ENCODE measurements around the gene KDM8. TPM values are rescaled to one million over a fixed set of nuclear protein-coding genes. Genes with fewer than 3 reads are reported as not detected.

KDM8 gene
- total and polyA plus RNA-seq, 4 experiments from 2014 or later, result 4.8 to 31.0 (median 18.4) TPM

- H3K4me1 Mint-ChIP-seq, result peaks cover 22 to 58% (median 40%) of the 10 kb centered on the region in 4 donors
- Histone ChIP-seq H3K27me3 (ENCODE audit: insufficient read depth, low read length) (no peaks in the 10 kb centered on the region), H3K9me3 (ENCODE audit: control insufficient read depth in 1 of 2, low read length in 2 of 2) (no peaks in the 10 kb centered on the region), H3K27ac (ENCODE audit: low read depth, low read length) (no peak overlapping the region), H3K4me1 (ENCODE audit: insufficient read depth, low read length) (peaks cover 35% of the 10 kb centered on the region), H3K36me3 (ENCODE audit: insufficient read depth, low read length) (peaks cover 5% of the 10 kb centered on the region), H3K4me3 (ENCODE audit: low read length in 2 of 2) (no peak overlapping the region)
- H3K27me3 Mint-ChIP-seq, result no peaks in the 10 kb centered on the region
- intact Hi-C loops (cut with micrococcal nuclease), result no loop called here
- no peak overlapping the region for H3K4me3 Mint-ChIP-seq
- peak overlapping the region in 6 of 7 donors; percentile 32 to 84 (median 66) for H3K27ac Mint-ChIP-seq
- no peaks in the 10 kb centered on the region for H3K9me3 Mint-ChIP-seq
- H3K36me3 Mint-ChIP-seq, result peaks cover 10 to 26% of the 10 kb centered on the region in 2 donors
- no peak for DNase-seq
- CTCF ChIA-PET (ENCODE audit: partially characterized antibody), result interaction anchor here (1.0 to 7.2 kb wide), 4 partner anchors 7 to 140 kb away, joined by 4 to 28 read pairs (median 8); no protein-coding TSS in a partner anchor
- POLR2A ChIA-PET (ENCODE audit: partially characterized antibody), result interaction anchor here (1.0 to 3.2 kb wide), 4 partner anchors 15 to 141 kb away, joined by 3 to 15 read pairs (median 3); no protein-coding TSS in a partner anchor
Measured at GRCh38 chr16:27226976-27227705, 23.8 kb downstream of the KDM8 start.

- intact Hi-C loops (cut with micrococcal nuclease), result no loop called here
- no peak overlapping the region for H3K4me3 ChIP-seq (ENCODE audit: low read length in 2 of 2)
- CTCF ChIA-PET (ENCODE audit: partially characterized antibody), result interaction anchor here (0.7 to 1.0 kb wide), 2 partner anchors 49 to 85 kb away, joined by 3 to 4 read pairs; no protein-coding TSS in a partner anchor
- H3K27me3 ChIP-seq (ENCODE audit: insufficient read depth, low read length), result no peaks in the 10 kb centered on the region
- Mint-ChIP-seq H3K36me3 (peaks cover 13 to 24% of the 10 kb centered on the region in 2 donors), H3K4me3 (no peak overlapping the region), H3K27me3 (no peaks in the 10 kb centered on the region), H3K4me1 (peaks cover 30 to 64% (median 49%) of the 10 kb centered on the region in 4 donors), H3K9me3 (no peaks in the 10 kb centered on the region), H3K27ac (peak overlapping the region in 2 of 7 donors; percentile 47 to 59)
- H3K36me3 ChIP-seq (ENCODE audit: insufficient read depth, low read length), result peaks cover 5% of the 10 kb centered on the region
- H3K4me1 ChIP-seq (ENCODE audit: insufficient read depth, low read length), result peaks cover 44% of the 10 kb centered on the region
- no peak for DNase-seq
- H3K9me3 ChIP-seq (ENCODE audit: control insufficient read depth in 1 of 2, low read length in 2 of 2), result no peaks in the 10 kb centered on the region
- H3K27ac ChIP-seq (ENCODE audit: low read depth, low read length), result no peak overlapping the region
- POLR2A ChIA-PET (ENCODE audit: partially characterized antibody), result interaction anchor here (1.0 to 9.8 kb wide), 5 partner anchors 15 to 140 kb away, joined by 3 to 78 read pairs (median 3); no protein-coding TSS in a partner anchor
Measured at GRCh38 chr16:27228045-27228444, 24.7 kb downstream of the KDM8 start.

- H3K27me3 ChIP-seq (ENCODE audit: insufficient read depth, low read length), result no peaks in the 10 kb centered on the region
- intact Hi-C loops (cut with micrococcal nuclease), result no loop called here
- H3K36me3 ChIP-seq (ENCODE audit: insufficient read depth, low read length), result peaks cover 5% of the 10 kb centered on the region
- no peaks in the 10 kb centered on the region for H3K9me3 Mint-ChIP-seq
- peak overlapping the region in 4 of 7 donors; percentile 66 to 100 (median 82) for H3K27ac Mint-ChIP-seq
- H3K9me3 ChIP-seq (ENCODE audit: control insufficient read depth in 1 of 2, low read length in 2 of 2), result no peaks in the 10 kb centered on the region
- H3K4me3 ChIP-seq (ENCODE audit: low read length in 2 of 2), result no peak overlapping the region
- POLR2A ChIA-PET (ENCODE audit: partially characterized antibody), result interaction anchor here (1.0 to 11.9 kb wide), 12 partner anchors 7 to 218 kb away, joined by 3 to 239 read pairs (median 26); partner anchors contain the start of genes KDM8 and NSMCE1
- H3K36me3 Mint-ChIP-seq, result peaks cover 13 to 24% of the 10 kb centered on the region in 2 donors
- peaks cover 36 to 72% (median 56%) of the 10 kb centered on the region in 4 donors for H3K4me1 Mint-ChIP-seq
- H3K4me3 Mint-ChIP-seq, result peak overlapping the region in 5 of 8 donors; percentile 15 to 61 (median 39)
- no peaks in the 10 kb centered on the region for H3K27me3 Mint-ChIP-seq
- CTCF ChIA-PET (ENCODE audit: partially characterized antibody), result interaction anchor here (0.7 to 9.9 kb wide), 12 partner anchors 9 to 230 kb away, joined by 4 to 213 read pairs (median 14); partner anchors contain the start of gene KDM8
- no peak for DNase-seq
- H3K27ac ChIP-seq (ENCODE audit: low read depth, low read length), result no peak overlapping the region
- peaks cover 52% of the 10 kb centered on the region for H3K4me1 ChIP-seq (ENCODE audit: insufficient read depth, low read length)
Measured at GRCh38 chr16:27228621-27229501, 25.5 kb downstream of the KDM8 start.

- peaks cover 13 to 23% of the 10 kb centered on the region in 2 donors for H3K36me3 Mint-ChIP-seq
- intact Hi-C loops (cut with micrococcal nuclease), result loop anchor here (1.0 kb wide), 4 partner anchors 27 to 227 kb away; partner anchors contain the start of gene KDM8
- no peaks in the 10 kb centered on the region for H3K27me3 Mint-ChIP-seq
- H3K4me3 Mint-ChIP-seq, result peak overlapping the region; percentile 79 to 92 (median 86)
- H3K9me3 Mint-ChIP-seq, result no peaks in the 10 kb centered on the region
- ChIA-PET CTCF (ENCODE audit: partially characterized antibody) (interaction anchor here (0.7 to 9.9 kb wide), 34 partner anchors 8 to 229 kb away, joined by 3 to 213 read pairs (median 6); partner anchors contain the start of genes KDM8 and NSMCE1), POLR2A (ENCODE audit: partially characterized antibody) (interaction anchor here (0.6 to 11.9 kb wide), 28 partner anchors 8 to 320 kb away, joined by 3 to 239 read pairs (median 6); partner anchors contain the start of genes GTF3C1, IL21R, KATNIP and KDM8)
- H3K27ac Mint-ChIP-seq, result peak overlapping the region; percentile 97 to 100 (median 100)
- no peaks in the 10 kb centered on the region for H3K9me3 ChIP-seq (ENCODE audit: control insufficient read depth in 1 of 2, low read length in 2 of 2)
- peak overlapping the region in 1 of 2 donors; percentile 45 for H3K4me3 ChIP-seq (ENCODE audit: low read length in 2 of 2)
- peaks cover 45 to 83% (median 64%) of the 10 kb centered on the region in 4 donors for H3K4me1 Mint-ChIP-seq
- no peaks in the 10 kb centered on the region for H3K27me3 ChIP-seq (ENCODE audit: insufficient read depth, low read length)
- H3K27ac ChIP-seq (ENCODE audit: low read depth, low read length), result peak overlapping the region; percentile 90
- peaks cover 5% of the 10 kb centered on the region for H3K36me3 ChIP-seq (ENCODE audit: insufficient read depth, low read length)
- H3K4me1 ChIP-seq (ENCODE audit: insufficient read depth, low read length), result peaks cover 63% of the 10 kb centered on the region
- DNase-seq, result no peak
Measured at GRCh38 chr16:27229891-27230470, 26.7 kb downstream of the KDM8 start.

- Histone ChIP-seq H3K27me3 (ENCODE audit: insufficient read depth, low read length) (no peaks in the 10 kb centered on the region), H3K4me1 (ENCODE audit: insufficient read depth, low read length) (peaks cover 69% of the 10 kb centered on the region), H3K9me3 (ENCODE audit: control insufficient read depth in 1 of 2, low read length in 2 of 2) (no peaks in the 10 kb centered on the region), H3K36me3 (ENCODE audit: insufficient read depth, low read length) (peaks cover 5% of the 10 kb centered on the region), H3K4me3 (ENCODE audit: low read length in 2 of 2) (peak overlapping the region in 1 of 2 donors; percentile 45), H3K27ac (ENCODE audit: low read depth, low read length) (peak overlapping the region; percentile 90)
- peak; percentile 79 to 86 (median 84) for DNase-seq
- peaks cover 50 to 88% (median 69%) of the 10 kb centered on the region in 4 donors for H3K4me1 Mint-ChIP-seq
- H3K36me3 Mint-ChIP-seq, result peaks cover 13 to 25% of the 10 kb centered on the region in 2 donors
- H3K4me3 Mint-ChIP-seq, result peak overlapping the region; percentile 79 to 92 (median 86)
- H3K27me3 Mint-ChIP-seq, result no peaks in the 10 kb centered on the region
- intact Hi-C loops (cut with micrococcal nuclease), result loop anchor here (1.0 kb wide), 4 partner anchors 27 to 227 kb away; partner anchors contain the start of gene KDM8
- ChIA-PET CTCF (ENCODE audit: partially characterized antibody) (interaction anchor here (0.8 to 9.9 kb wide), 36 partner anchors 9 to 230 kb away, joined by 3 to 213 read pairs (median 6); partner anchors contain the start of genes KDM8 and NSMCE1), POLR2A (ENCODE audit: partially characterized antibody) (interaction anchor here (0.6 to 11.9 kb wide), 34 partner anchors 9 to 319 kb away, joined by 3 to 239 read pairs (median 4); partner anchors contain the start of genes GTF3C1, IL21R, KATNIP and KDM8)
- peak overlapping the region; percentile 97 to 100 (median 100) for H3K27ac Mint-ChIP-seq
- H3K9me3 Mint-ChIP-seq, result no peaks in the 10 kb centered on the region
Measured at GRCh38 chr16:27230562-27231001, 27.3 kb downstream of the KDM8 start.

GRCh38 chr16:27231692-27232060 lies 28.4 kb downstream of the KDM8 start:
- peaks cover 80% of the 10 kb centered on the region for H3K4me1 ChIP-seq (ENCODE audit: insufficient read depth, low read length)
- H3K4me3 ChIP-seq (ENCODE audit: low read length in 2 of 2), result peak overlapping the region in 1 of 2 donors; percentile 45
- H3K9me3 Mint-ChIP-seq, result no peaks in the 10 kb centered on the region
- intact Hi-C loops (cut with micrococcal nuclease), result no loop called here
- peaks cover 50 to 88% (median 68%) of the 10 kb centered on the region in 4 donors for H3K4me1 Mint-ChIP-seq
- H3K27ac ChIP-seq (ENCODE audit: low read depth, low read length), result peak overlapping the region; percentile 90
- H3K36me3 Mint-ChIP-seq, result peaks cover 9 to 17% of the 10 kb centered on the region in 2 donors
- ChIA-PET POLR2A (ENCODE audit: partially characterized antibody) (interaction anchor here (0.9 to 11.9 kb wide), 15 partner anchors 28 to 218 kb away, joined by 3 to 239 read pairs (median 22); partner anchors contain the start of genes IL21R, KDM8 and NSMCE1), CTCF (ENCODE audit: partially characterized antibody) (interaction anchor here (0.8 to 9.9 kb wide), 12 partner anchors 10 to 232 kb away, joined by 3 to 213 read pairs (median 10); no protein-coding TSS in a partner anchor)
- no peaks in the 10 kb centered on the region for H3K27me3 Mint-ChIP-seq
- H3K9me3 ChIP-seq (ENCODE audit: control insufficient read depth in 1 of 2, low read length in 2 of 2), result no peaks in the 10 kb centered on the region
- H3K36me3 ChIP-seq (ENCODE audit: insufficient read depth, low read length), result no peaks in the 10 kb centered on the region
- no peaks in the 10 kb centered on the region for H3K27me3 ChIP-seq (ENCODE audit: insufficient read depth, low read length)
- peak overlapping the region; percentile 52 to 87 (median 78) for H3K4me3 Mint-ChIP-seq
- no peak for DNase-seq
- H3K27ac Mint-ChIP-seq, result peak overlapping the region; percentile 97 to 100 (median 100)
